Tibial nerve (tissue), 4 donors: ENCODE results near the gene SLC2A8. TPM values are rescaled to one million over a fixed set of nuclear protein-coding genes. Genes with fewer than 3 reads are reported as not detected.

Experiments used
- DNase-seq, 2 donors: peaks; one replicate each; pipeline ENCODE4 v3.0.0-alpha.2; 2019; ENCODE audit warnings: low spot score in 2 of 2
- H3K27ac ChIP-seq, 4 donors: fragments of 200-600 bp; sonication (generic) in 3 of 4; one replicate each; pipeline ENCODE4 v1.5.1; 2017 to 2019; ENCODE audit warnings: mild to moderate bottlenecking in 1 of 4
- H3K27me3 ChIP-seq, 2 donors: fragments of 200-600 bp; sonication (generic) in 1 of 2; one replicate each; pipeline versions ENCODE4 v1.5.1 to v1.6.0; 2017 to 2019
- H3K36me3 ChIP-seq, 3 donors: fragments of 200-600 bp; sonication (generic); one replicate each; pipeline ENCODE4 v1.5.1; 2018 to 2019
- H3K4me1 ChIP-seq, 4 donors: fragments of 200-600 bp; sonication (generic) in 3 of 4; one replicate each; pipeline ENCODE4 v1.5.1; 2017 to 2019
- H3K4me3 ChIP-seq, 4 donors: fragments of 200-600 bp; sonication (generic) in 3 of 4; one replicate each; pipeline ENCODE4 v1.5.1; 2017 to 2019; ENCODE audit warnings: mild to moderate bottlenecking in 1 of 4, moderate library complexity in 1 of 4
- H3K9me3 ChIP-seq, 4 donors: fragments of 200-600 bp; sonication (generic) in 3 of 4; one replicate each; pipeline ENCODE4 v1.5.1; 2017 to 2019
- CTCF ChIP-seq, 5 experiments: fragments of 200-600 bp in 3 of 5; fragments of 450-650 bp in 2 of 5; sonication (generic) in 3 of 5; IDR thresholded peaks; one replicate each; pipeline ENCODE4 v1.5.1; 2016 to 2019; ENCODE audit warnings: antibody characterized with exemption in 5 of 5, mild to moderate bottlenecking in 3 of 5, moderate library complexity in 2 of 5
- EP300 ChIP-seq, 2 donors: sonication (generic); formaldehyde crosslinking; IDR thresholded peaks; one replicate each; pipeline ENCODE4 v1.6.1; 2017; ENCODE audit warnings: antibody characterized with exemption in 2 of 2, mild to moderate bottlenecking in 1 of 2
- POLR2A ChIP-seq, 2 donors: fragments of 450-650 bp; IDR thresholded peaks; one replicate each; pipeline ENCODE4 v1.6.1; 2017; ENCODE audit warnings: antibody characterized with exemption in 2 of 2, mild to moderate bottlenecking in 2 of 2, moderate library complexity in 2 of 2
- WGBS, 2 donors: methylation state at CpG; one replicate each; pipeline ENCODE4 v1.1.5; 2018; 5-methylcytosine and 5-hydroxymethylcytosine counted together
- total RNA-seq, 4 donors: library from RNA; depleted of rRNA; stranded (reverse); fragments of >200 nt; gene quantifications; one replicate each; pipeline ENCODE4 v1.1.0, GENCODE V29; 2016

The SLC2A8 gene
- total RNA-seq, 4 donors from 2014 or later: 30.4 to 46.2 (median 31.7) TPM

GRCh38 chr9:127424676-127424999 is 27.7 kb downstream of the SLC2A8 start:
- Histone ChIP-seq H3K27me3 (no peaks in the 10 kb centered on the region), H3K27ac (peak overlapping the region; percentile 70 to 93 (median 84)), H3K4me1 (peaks cover 0 to 50% (median 23%) of the 10 kb centered on the region in 4 donors), H3K36me3 (peaks cover 0 to 28% (median 9%) of the 10 kb centered on the region in 3 donors), H3K9me3 (no peaks in the 10 kb centered on the region), H3K4me3 (peak overlapping the region; percentile 64 to 81 (median 71))
- no peak for TF ChIP-seq CTCF (IDR thresholded peaks at IDR 0.05)
- no peak for TF ChIP-seq EP300 (IDR thresholded peaks at IDR 0.05)
- TF ChIP-seq POLR2A (IDR thresholded peaks at IDR 0.05): no peak
- 0% methylated on average over 13 of the region's 13 CpGs for WGBS, 2 donors
- DNase-seq: no peak

- no peak overlapping the region for H3K27ac ChIP-seq
- no peaks in the 10 kb centered on the region for H3K27me3 ChIP-seq
- TF ChIP-seq CTCF (IDR thresholded peaks at IDR 0.05) (no peak), EP300 (IDR thresholded peaks at IDR 0.05) (no peak), POLR2A (IDR thresholded peaks at IDR 0.05) (no peak)
- H3K4me1 ChIP-seq: peaks cover 0 to 43% (median 23%) of the 10 kb centered on the region in 4 donors
- WGBS, 2 donors: 92 to 98% methylated on average over 2 of the region's 2 CpGs
- peaks cover 0 to 48% (median 9%) of the 10 kb centered on the region in 3 donors for H3K36me3 ChIP-seq
- H3K4me3 ChIP-seq: no peak overlapping the region
- DNase-seq: no peak
- no peaks in the 10 kb centered on the region for H3K9me3 ChIP-seq
These were observed 29.8 kb downstream of the SLC2A8 start for GRCh38 chr9:127426756-127427155.

GRCh38 chr9:127428348-127428747 is 31.4 kb downstream of the SLC2A8 start:
- no peak for DNase-seq
- TF ChIP-seq CTCF (IDR thresholded peaks at IDR 0.05) (no peak), POLR2A (IDR thresholded peaks at IDR 0.05) (no peak), EP300 (IDR thresholded peaks at IDR 0.05) (no peak)
- Histone ChIP-seq H3K9me3 (no peaks in the 10 kb centered on the region), H3K36me3 (peaks cover 0 to 59% (median 9%) of the 10 kb centered on the region in 3 donors), H3K27me3 (no peaks in the 10 kb centered on the region), H3K27ac (no peak overlapping the region), H3K4me3 (no peak overlapping the region), H3K4me1 (peaks cover 0 to 27% (median 11%) of the 10 kb centered on the region in 4 donors)
- WGBS, 2 donors: 89 to 91% methylated on average over 3 of the region's 3 CpGs

GRCh38 chr9:127430415-127430814 is 33.4 kb downstream of the SLC2A8 start:
- DNase-seq: no peak
- Histone ChIP-seq H3K4me1 (peaks cover 0 to 18% (median 3%) of the 10 kb centered on the region in 4 donors), H3K27ac (no peak overlapping the region), H3K4me3 (no peak overlapping the region), H3K36me3 (peaks cover 0 to 80% (median 24%) of the 10 kb centered on the region in 3 donors), H3K9me3 (no peaks in the 10 kb centered on the region), H3K27me3 (no peaks in the 10 kb centered on the region)
- no peak for TF ChIP-seq POLR2A (IDR thresholded peaks at IDR 0.05)
- WGBS, 2 donors: 94 to 95% methylated on average over 8 of the region's 8 CpGs

- 84 to 85% methylated on average over 12 of the region's 12 CpGs for whole genome bisulfite sequencing, 2 donors
- Histone ChIP-seq H3K4me1 (no peaks in the 10 kb centered on the region), H3K36me3 (peaks cover 4 to 100% (median 27%) of the 10 kb centered on the region in 3 donors), H3K9me3 (no peaks in the 10 kb centered on the region), H3K4me3 (no peak overlapping the region), H3K27ac (no peak overlapping the region), H3K27me3 (no peaks in the 10 kb centered on the region)
- TF ChIP-seq CTCF (IDR thresholded peaks at IDR 0.05) (no peak), POLR2A (IDR thresholded peaks at IDR 0.05) (no peak), EP300 (IDR thresholded peaks at IDR 0.05) (no peak)
- no peak for DNase-seq
These were observed 40.7 kb downstream of the SLC2A8 start for GRCh38 chr9:127437497-127438264.
